Right lobe of liver (tissue), 4 donors: ENCODE data around the gene CZIB.

Experiments used
- POLR2A ChIP-seq: fragments of 450-650 bp; IDR thresholded peaks from one replicate; pipeline ENCODE4 v1.6.1; 2017; ENCODE audit warnings: antibody characterized with exemption, mild to moderate bottlenecking
- TF ChIP-seq, protein P1 (sequence below), 4 donors: fragments of 200-600 bp in 3 of 4; fragments of 450-650 bp in 1 of 4; IDR thresholded peaks; one replicate each; pipeline versions ENCODE4 v1.5.1 to v1.8.0; 2016 to 2022; ENCODE audit warnings: antibody characterized with exemption in 4 of 4, mild to moderate bottlenecking in 2 of 4
- donor health status: DM: no; HTN: no; CAD: no.
- donor health status: DM: no; HTN: no; CAD: no.
- donor health status: DM: no; HTN: yes; CAD: no.

DNA sequence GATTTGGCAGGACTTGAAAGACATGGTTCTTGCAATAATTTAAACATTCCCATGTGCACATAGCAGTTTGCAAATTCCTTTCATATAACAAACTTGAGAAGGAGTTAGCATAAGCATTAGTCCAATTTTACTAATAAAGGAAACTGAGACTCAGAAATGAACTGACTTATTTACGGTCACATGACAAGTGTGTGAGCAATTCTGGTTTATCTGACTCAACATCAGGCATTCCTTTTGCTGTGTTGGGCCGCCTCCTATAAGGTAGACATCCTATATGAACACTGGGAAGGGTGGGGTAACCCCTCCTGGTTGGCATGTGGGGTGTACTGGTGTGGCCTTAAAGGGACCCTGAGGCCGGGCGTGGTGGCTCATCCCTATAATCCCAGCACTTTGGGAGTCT is 32.3 kb downstream of the CZIB start:
- TF ChIP-seq POLR2A, result no peak
- TF ChIP-seq, protein P1, sequence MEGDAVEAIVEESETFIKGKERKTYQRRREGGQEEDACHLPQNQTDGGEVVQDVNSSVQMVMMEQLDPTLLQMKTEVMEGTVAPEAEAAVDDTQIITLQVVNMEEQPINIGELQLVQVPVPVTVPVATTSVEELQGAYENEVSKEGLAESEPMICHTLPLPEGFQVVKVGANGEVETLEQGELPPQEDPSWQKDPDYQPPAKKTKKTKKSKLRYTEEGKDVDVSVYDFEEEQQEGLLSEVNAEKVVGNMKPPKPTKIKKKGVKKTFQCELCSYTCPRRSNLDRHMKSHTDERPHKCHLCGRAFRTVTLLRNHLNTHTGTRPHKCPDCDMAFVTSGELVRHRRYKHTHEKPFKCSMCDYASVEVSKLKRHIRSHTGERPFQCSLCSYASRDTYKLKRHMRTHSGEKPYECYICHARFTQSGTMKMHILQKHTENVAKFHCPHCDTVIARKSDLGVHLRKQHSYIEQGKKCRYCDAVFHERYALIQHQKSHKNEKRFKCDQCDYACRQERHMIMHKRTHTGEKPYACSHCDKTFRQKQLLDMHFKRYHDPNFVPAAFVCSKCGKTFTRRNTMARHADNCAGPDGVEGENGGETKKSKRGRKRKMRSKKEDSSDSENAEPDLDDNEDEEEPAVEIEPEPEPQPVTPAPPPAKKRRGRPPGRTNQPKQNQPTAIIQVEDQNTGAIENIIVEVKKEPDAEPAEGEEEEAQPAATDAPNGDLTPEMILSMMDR (IDR thresholded peaks at IDR 0.05), result no peak
